Measurements from ENCODE around the gene TAOK3.

DNA sequence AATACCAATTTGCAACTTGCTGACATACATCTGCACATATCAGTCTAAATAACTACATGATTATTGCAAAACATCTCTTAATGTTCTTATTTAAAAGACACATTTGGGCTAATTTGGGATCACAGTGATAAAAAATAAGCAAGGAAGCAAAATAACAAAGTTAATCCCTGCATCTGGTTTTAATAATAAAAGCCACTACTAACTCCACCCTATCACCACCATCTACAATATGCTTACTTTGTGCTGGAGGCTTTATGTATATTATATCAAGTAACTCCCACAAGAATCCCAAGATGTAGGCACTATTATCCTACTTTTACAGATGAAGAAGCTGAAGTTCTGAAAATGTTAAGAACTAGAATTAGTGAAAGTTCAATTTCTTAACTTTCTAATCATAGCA is 45.7 kb downstream of the TAOK3 start:
- TF ChIP-seq, protein P1, sequence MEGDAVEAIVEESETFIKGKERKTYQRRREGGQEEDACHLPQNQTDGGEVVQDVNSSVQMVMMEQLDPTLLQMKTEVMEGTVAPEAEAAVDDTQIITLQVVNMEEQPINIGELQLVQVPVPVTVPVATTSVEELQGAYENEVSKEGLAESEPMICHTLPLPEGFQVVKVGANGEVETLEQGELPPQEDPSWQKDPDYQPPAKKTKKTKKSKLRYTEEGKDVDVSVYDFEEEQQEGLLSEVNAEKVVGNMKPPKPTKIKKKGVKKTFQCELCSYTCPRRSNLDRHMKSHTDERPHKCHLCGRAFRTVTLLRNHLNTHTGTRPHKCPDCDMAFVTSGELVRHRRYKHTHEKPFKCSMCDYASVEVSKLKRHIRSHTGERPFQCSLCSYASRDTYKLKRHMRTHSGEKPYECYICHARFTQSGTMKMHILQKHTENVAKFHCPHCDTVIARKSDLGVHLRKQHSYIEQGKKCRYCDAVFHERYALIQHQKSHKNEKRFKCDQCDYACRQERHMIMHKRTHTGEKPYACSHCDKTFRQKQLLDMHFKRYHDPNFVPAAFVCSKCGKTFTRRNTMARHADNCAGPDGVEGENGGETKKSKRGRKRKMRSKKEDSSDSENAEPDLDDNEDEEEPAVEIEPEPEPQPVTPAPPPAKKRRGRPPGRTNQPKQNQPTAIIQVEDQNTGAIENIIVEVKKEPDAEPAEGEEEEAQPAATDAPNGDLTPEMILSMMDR (IDR thresholded peaks at IDR 0.05): no peak
- TF ChIP-seq POLR2AphosphoS5 (IDR thresholded peaks at IDR 0.05) (no peak), EP300 (IDR thresholded peaks at IDR 0.05) (no peak)

All from esophagus muscularis mucosa (tissue), 4 donors.